ENCODE measurements around the gene RPH3AL.
"Not testable (repeated sequence)": the region's sequence is repeated elsewhere in the genome, so short reads cannot be mapped to it uniquely, and the experiment has no call there.

The RPH3AL gene

GRCh38 chr17:200586-200985, 152.0 kb downstream of the RPH3AL start:
- H3K27ac Mint-ChIP-seq, result peak overlapping the region; percentile 98 to 99 (median 99)
- H3K4me3 Mint-ChIP-seq, result no peak overlapping the region
- peaks cover 3% of the 10 kb centered on the region for H3K9me3 Mint-ChIP-seq
- peaks cover 52% of the 10 kb centered on the region for H3K4me1 Mint-ChIP-seq
- H3K27me3 Mint-ChIP-seq (ENCODE audit: low read depth), result peaks cover 9% of the 10 kb centered on the region
- TF ChIP-seq CTCF (IDR thresholded peaks at IDR 0.05; ENCODE audit: unreplicated experiment in 3 of 3), result no peak
- peaks cover 5% of the 10 kb centered on the region for H3K36me3 Mint-ChIP-seq (ENCODE audit: low read depth)

GRCh38 chr17:199806-200545, 152.6 kb downstream of the RPH3AL start:
- Mint-ChIP-seq H3K27ac (peak overlapping the region; percentile 98 to 99 (median 99)), H3K4me3 (peak overlapping the region in 2 of 3 experiments; percentile 20 to 36), H3K9me3 (peaks cover 3% of the 10 kb centered on the region), H3K36me3 (ENCODE audit: low read depth) (peaks cover 5% of the 10 kb centered on the region), H3K4me1 (peaks cover 59% of the 10 kb centered on the region), H3K27me3 (ENCODE audit: low read depth) (peaks cover 9% of the 10 kb centered on the region)
- TF ChIP-seq CTCF (IDR thresholded peaks at IDR 0.05; ENCODE audit: unreplicated experiment in 3 of 3), result no peak

GRCh38 chr17:199191-199604, 153.4 kb downstream of the RPH3AL start:
- Mint-ChIP-seq H3K4me1 (peaks cover 64% of the 10 kb centered on the region), H3K4me3 (peak overlapping the region; percentile 45 to 70 (median 62)), H3K27ac (peak overlapping the region; percentile 98 to 99 (median 99)), H3K27me3 (ENCODE audit: low read depth) (peaks cover 9% of the 10 kb centered on the region), H3K9me3 (peaks cover 3% of the 10 kb centered on the region), H3K36me3 (ENCODE audit: low read depth) (peaks cover 5% of the 10 kb centered on the region)
- TF ChIP-seq CTCF (IDR thresholded peaks at IDR 0.05; ENCODE audit: unreplicated experiment in 3 of 3), result no peak

- H3K9me3 Mint-ChIP-seq; H3K27me3 Mint-ChIP-seq (ENCODE audit: low read depth); H3K36me3 Mint-ChIP-seq (ENCODE audit: low read depth); H3K4me3 Mint-ChIP-seq: not testable (repeated sequence)
- peaks cover 60% of the 10 kb centered on the region for H3K4me1 Mint-ChIP-seq
- peak overlapping the region; percentile 56 to 98 (median 73) for H3K27ac Mint-ChIP-seq
These were observed 154.4 kb downstream of the RPH3AL start for GRCh38 chr17:198225-198624.

GRCh38 chr17:197352-197751, 155.3 kb downstream of the RPH3AL start:
- H3K36me3 Mint-ChIP-seq (ENCODE audit: low read depth), result peaks cover 5% of the 10 kb centered on the region
- no peak for TF ChIP-seq CTCF (IDR thresholded peaks at IDR 0.05; ENCODE audit: unreplicated experiment in 3 of 3)
- peak overlapping the region in 2 of 3 experiments; percentile 77 to 80 for H3K27ac Mint-ChIP-seq
- peaks cover 3% of the 10 kb centered on the region for H3K9me3 Mint-ChIP-seq
- peaks cover 59% of the 10 kb centered on the region for H3K4me1 Mint-ChIP-seq
- H3K4me3 Mint-ChIP-seq, result no peak overlapping the region
- H3K27me3 Mint-ChIP-seq (ENCODE audit: low read depth), result peaks cover 9% of the 10 kb centered on the region

- peaks cover 4% of the 10 kb centered on the region for H3K27me3 Mint-ChIP-seq (ENCODE audit: low read depth)
- peaks cover 43% of the 10 kb centered on the region for H3K4me1 Mint-ChIP-seq
- H3K4me3 Mint-ChIP-seq, result no peak overlapping the region
- TF ChIP-seq CTCF (IDR thresholded peaks at IDR 0.05; ENCODE audit: unreplicated experiment in 3 of 3), result no peak
- H3K9me3 Mint-ChIP-seq, result peaks cover 3% of the 10 kb centered on the region
- H3K27ac Mint-ChIP-seq, result peak overlapping the region; percentile 75 to 77 (median 77)
- peaks cover 5% of the 10 kb centered on the region for H3K36me3 Mint-ChIP-seq (ENCODE audit: low read depth)
These were observed 157.6 kb downstream of the RPH3AL start for GRCh38 chr17:194828-195602.
